Smooth muscle cell of the pulmonary artery (primary cell): Measurements from ENCODE around the gene METTL26. TPM values are rescaled to one million over a fixed set of nuclear protein-coding genes. Genes with fewer than 3 reads are reported as not detected.

Experiments
- total RNA-seq: library from RNA; depleted of rRNA; stranded (reverse); fragments of >200 nt; gene quantifications from 2 replicates; pipeline ENCODE4 v1.2.3, GENCODE V29; 2014

Gene METTL26
- total RNA-seq, result 61.8 and 71.3 TPM in 2 replicates

GRCh38 chr16:636206-637080 is at the start of gene METTL26:
TSS of gene METTL26 (minus strand) at chr16:636305. CDS start at chr16:636290, 15 bp downstream.

DNA sequence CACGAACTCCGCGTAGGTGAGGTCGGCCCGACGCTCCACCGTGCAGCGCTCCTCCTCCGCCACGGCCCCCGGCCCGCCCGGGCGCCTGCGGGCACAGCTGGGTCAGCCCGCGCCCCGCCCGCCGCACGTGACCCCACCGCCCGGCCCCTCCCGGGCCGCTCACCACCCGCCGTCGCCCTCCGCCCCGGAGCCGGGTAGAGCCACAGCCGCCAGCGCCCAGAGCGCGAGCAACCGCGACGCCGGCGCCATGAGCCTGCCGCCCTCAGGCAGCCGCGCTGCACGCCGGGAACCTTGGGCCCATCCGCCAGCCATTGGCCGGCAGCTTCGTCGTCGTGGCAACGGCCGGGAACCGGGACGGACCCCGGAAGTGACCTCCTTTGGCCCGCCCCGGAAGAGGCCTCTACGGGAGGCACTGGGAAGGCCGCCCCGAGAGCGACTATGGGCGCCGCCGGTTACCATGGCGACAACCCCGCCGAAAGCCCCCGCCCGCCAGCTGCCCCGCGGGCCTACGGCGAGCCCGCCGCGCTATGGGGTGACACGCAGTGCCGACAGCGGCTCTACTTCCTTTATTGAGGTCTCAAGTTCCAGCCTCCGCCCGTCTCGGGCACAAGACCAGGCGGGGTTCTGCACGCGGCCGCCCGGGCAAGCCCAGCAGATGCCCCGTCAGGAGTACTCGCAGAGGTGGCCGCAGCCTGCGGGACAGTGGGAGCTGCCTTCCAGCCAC is 48.1 kb upstream of the METTL26 start, which contains the start of gene JMJD8:
JMJD8 (minus strand) TSS at position 264 of the 724 bp plus-strand sequence; CDS start at position 249, 15 bp downstream.

GRCh38 chr16:679814-680624 is 43.9 kb upstream of the METTL26 start, which contains the start of gene STUB1:
TSS of gene STUB1 (plus strand) at chr16:680410. CDS start at chr16:680526, 116 bp downstream.

GRCh38 chr16:674968-675883 is 39.1 kb upstream of the METTL26 start, which contains the start of gene RHBDL1:
TSS of gene RHBDL1 (plus strand) at chr16:675671. CDS start at chr16:675791, 120 bp downstream.

DNA sequence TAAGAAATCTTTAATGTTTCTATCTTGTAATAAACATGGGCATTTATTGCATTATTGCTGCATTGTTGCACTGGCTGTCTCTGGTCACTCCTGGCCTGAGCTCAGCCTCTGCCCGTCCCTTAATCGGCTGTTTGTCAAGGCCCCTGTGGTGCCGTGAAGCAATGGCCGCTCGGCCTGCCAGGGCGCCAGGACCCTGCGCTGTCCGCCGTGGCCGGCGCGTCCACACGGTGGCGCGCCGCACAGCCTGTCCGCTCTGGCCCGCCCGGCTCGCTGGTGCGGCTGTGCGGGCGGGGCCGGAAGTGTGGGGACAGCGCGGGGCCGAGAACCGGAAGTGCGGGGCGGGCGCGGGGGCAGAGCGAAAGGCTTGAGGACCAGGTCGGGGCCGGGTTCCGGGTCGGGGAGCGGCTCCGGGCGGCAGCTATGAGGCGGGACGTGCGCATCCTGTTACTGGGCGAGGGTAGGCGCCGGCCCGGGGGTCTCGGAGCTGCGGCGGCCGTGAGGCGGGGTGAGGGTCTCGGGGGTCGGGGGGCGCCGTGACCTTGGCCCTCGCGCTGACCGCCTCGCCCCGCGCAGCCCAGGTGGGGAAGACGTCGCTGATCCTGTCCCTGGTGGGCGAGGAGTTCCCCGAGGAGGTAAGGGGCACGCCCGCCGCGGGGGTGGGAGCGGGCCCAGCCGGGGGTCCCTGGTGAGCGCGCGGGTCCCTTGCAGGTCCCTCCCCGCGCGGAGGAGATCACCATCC is 31.8 kb upstream of the METTL26 start, which contains the start of gene RHOT2:
RHOT2 (plus strand) TSS at position 353 of the 739 bp plus-strand sequence; CDS start at position 421, 68 bp downstream.

DNA sequence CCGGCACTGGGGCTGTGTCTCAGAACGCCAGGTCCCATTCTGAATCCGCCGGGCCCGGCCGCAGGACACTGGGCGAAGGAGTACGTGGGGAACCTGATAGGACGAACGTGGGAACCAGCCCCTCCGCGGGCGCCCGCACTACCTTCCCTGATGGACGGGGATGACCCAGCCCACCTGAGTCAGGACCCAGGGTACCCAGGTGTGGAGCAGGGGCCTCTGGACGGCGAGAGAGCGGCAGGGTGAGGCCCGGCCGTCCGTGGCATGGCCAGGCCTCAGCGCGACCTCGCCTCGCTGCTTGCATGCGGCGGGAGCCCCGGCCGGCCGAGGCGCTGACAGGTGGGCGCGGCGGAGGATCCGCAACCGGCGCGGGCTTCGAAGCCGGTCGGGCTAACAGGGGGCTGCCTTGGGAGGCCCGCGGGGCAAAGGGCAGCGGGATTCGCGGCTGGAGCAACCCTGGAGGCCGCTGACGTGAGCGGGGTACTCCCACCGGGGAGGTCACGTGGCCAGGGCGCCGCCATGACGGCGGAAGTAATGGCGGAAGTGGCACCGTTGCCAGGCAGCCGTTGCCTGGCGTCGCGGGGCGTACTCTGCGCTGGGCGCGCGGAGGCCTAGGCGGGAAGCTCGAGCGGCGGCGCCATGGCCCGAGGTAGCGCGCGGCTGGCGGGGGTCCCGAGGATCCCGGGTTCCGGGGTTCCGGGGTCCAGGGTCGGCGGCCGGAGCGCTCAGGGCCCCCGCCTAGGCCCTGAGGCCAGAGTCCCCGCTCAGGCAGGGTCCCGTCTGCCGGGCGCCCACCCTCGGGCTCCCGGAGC is 12.9 kb upstream of the METTL26 start, which contains the start of gene WDR90:
WDR90 (plus strand) TSS at position 585 of the 809 bp plus-strand sequence; CDS start at position 637, 52 bp downstream.

GRCh38 chr16:641326-642188 is 5.5 kb upstream of the METTL26 start, which contains the start of gene MCRIP2:
TSS of gene MCRIP2 (plus strand) at chr16:641828. CDS start at chr16:641992, 164 bp downstream.

GRCh38 chr16:630815-631405 is 5.2 kb downstream of the METTL26 start, which contains the start of gene WFIKKN1:
TSS of gene WFIKKN1 (plus strand) at chr16:630985. CDS start at chr16:631254, 269 bp downstream.

GRCh38 chr16:589658-590187 is 46.4 kb downstream of the METTL26 start, which contains the start of gene RAB40C:
TSS of gene RAB40C (plus strand) at chr16:590066. CDS start at chr16:590292, 226 bp downstream.

Other genes starting within 250 kb of the METTL26 start
- 81.9 and 94.9 TPM in 2 replicates for gene NME4, start 239.1 kb downstream of the METTL26 start, total RNA-seq
- gene DECR2, start 234.4 kb downstream of the METTL26 start, total RNA-seq, result 11.5 and 12.5 TPM in 2 replicates
- gene RAB11FIP3, start 210.7 kb downstream of the METTL26 start, total RNA-seq, result 31.0 and 38.4 TPM in 2 replicates
- 28.5 and 48.7 TPM in 2 replicates for gene CAPN15, start 108.6 kb downstream of the METTL26 start, total RNA-seq
- not detected in 2 replicates for gene PRR35, start 75.9 kb downstream of the METTL26 start, total RNA-seq
- gene NHLRC4, start 69.3 kb downstream of the METTL26 start, total RNA-seq, result 0.99 and 1.3 TPM in 2 replicates
- gene PIGQ, start 66.3 kb downstream of the METTL26 start, total RNA-seq, result 31.5 and 39.1 TPM in 2 replicates
- 12.6 and 13.6 TPM in 2 replicates for gene RAB40C, start 46.2 kb downstream of the METTL26 start, total RNA-seq
- gene WFIKKN1, start 5.3 kb downstream of the METTL26 start, total RNA-seq, result 0.26 TPM in 2 replicates
- gene MCRIP2, start 5.5 kb upstream of the METTL26 start, total RNA-seq, result 11.3 and 19.8 TPM in 2 replicates
- 9.3 and 18.1 TPM in 2 replicates for gene WDR90, start 13.1 kb upstream of the METTL26 start, total RNA-seq
- 29.1 and 39.2 TPM in 2 replicates for gene RHOT2, start 31.8 kb upstream of the METTL26 start, total RNA-seq
- gene RHBDL1, start 39.4 kb upstream of the METTL26 start, total RNA-seq, result 2.7 and 9.1 TPM in 2 replicates
- 73.9 and 106 TPM in 2 replicates for gene STUB1, start 44.1 kb upstream of the METTL26 start, total RNA-seq
- 54.5 and 58.5 TPM in 2 replicates for gene JMJD8, start 48.0 kb upstream of the METTL26 start, total RNA-seq
- 7.9 and 10.3 TPM in 2 replicates for gene WDR24, start 54.1 kb upstream of the METTL26 start, total RNA-seq
- gene FBXL16, start 69.5 kb upstream of the METTL26 start, total RNA-seq, result 0.07 and 0.13 TPM in 2 replicates
- gene METRN, start 78.8 kb upstream of the METTL26 start, total RNA-seq, result 81.0 and 110 TPM in 2 replicates
- 17.7 and 23.0 TPM in 2 replicates for gene ANTKMT, start 84.8 kb upstream of the METTL26 start, total RNA-seq
- 1.6 and 4.9 TPM in 2 replicates for gene CCDC78, start 90.1 kb upstream of the METTL26 start, total RNA-seq
- gene HAGHL, start 90.8 kb upstream of the METTL26 start, total RNA-seq, result 9.5 and 23.7 TPM in 2 replicates
- 29.5 and 35.8 TPM in 2 replicates for gene CIAO3, start 104.7 kb upstream of the METTL26 start, total RNA-seq
- not detected in 2 replicates for gene MSLN, start 124.4 kb upstream of the METTL26 start, total RNA-seq
- gene RPUSD1, start 152.1 kb upstream of the METTL26 start, total RNA-seq, result 17.1 and 28.9 TPM in 2 replicates
- gene CHTF18, start 152.3 kb upstream of the METTL26 start, total RNA-seq, result 6.5 and 8.7 TPM in 2 replicates
- gene GNG13, start 164.4 kb upstream of the METTL26 start, total RNA-seq, result not detected in 2 replicates